Activated gamma-delta T cell treated with Interleukin-2 at 50 U/mL for 16 hours (primary cell): ENCODE measurements around the gene FGF6.

Source experiments
- DNase-seq: peaks from one replicate; pipeline ENCODE4 v3.0.0-alpha.2; 2020

The FGF6 gene

GRCh38 chr12:4446335-4446734, 720 bp upstream of the FGF6 start:
- DNase-seq: no peak

DNA sequence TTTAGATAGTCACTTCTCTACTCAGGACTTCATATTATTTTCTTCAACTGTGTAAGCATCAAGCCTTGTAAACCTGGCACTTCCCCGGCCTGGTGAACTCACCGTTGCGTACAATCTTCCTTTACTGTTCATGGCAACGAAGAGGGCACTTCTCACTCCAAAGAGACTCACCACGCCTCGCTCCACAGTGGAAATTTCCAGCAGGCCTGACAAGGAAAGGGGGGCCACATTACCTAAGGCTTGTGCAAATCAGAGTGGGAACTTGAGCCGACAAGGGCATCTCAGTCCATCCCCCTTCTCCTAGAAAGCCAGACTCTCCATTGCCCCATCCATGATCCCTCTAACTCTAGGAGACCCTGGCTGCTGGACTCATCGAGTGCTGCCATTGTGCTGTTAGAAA, 1.6 kb downstream of the FGF6 start:
- DNase-seq: no peak

GRCh38 chr12:4443616-4444015, 2.0 kb downstream of the FGF6 start:
- no peak for DNase-seq

- DNase-seq: no peak
These were observed 4.0 kb downstream of the FGF6 start for GRCh38 chr12:4441355-4442335.

DNA sequence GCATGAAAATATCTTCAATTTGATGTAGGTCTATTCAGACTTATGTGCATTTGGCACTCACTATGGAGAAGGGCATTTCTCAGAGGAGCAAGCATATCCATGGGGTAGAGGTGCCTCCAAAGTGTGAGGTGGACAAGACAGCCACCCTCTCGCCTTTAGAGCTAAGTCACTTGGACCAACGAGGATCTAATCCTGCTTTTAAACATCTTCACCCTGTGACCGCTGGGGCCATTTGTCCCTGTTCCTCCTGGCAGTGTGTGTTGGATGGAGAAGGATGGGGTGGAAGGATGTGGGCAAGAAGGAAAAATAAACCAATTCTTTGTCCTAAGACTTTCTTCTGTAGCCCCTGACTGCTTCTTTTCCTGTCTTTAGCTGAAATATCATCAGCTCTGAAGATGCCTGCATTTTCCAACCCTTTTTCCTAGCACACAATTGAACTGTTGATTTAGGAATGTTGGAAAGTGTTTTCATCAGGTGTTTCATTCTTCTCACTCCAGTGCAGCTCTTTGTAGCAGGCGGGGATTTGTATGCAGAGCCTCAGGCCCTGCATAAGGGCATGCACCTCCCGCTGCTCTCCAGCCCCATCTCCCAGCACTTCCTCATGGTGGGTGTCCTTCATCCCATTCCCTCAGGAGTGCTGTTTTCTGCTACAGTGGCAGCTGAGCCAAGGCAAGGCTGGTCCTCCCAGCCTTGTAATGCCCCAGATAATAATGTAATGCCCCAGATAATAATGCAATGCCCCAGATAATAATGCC, 5.3 kb downstream of the FGF6 start:
- DNase-seq: no peak

DNA sequence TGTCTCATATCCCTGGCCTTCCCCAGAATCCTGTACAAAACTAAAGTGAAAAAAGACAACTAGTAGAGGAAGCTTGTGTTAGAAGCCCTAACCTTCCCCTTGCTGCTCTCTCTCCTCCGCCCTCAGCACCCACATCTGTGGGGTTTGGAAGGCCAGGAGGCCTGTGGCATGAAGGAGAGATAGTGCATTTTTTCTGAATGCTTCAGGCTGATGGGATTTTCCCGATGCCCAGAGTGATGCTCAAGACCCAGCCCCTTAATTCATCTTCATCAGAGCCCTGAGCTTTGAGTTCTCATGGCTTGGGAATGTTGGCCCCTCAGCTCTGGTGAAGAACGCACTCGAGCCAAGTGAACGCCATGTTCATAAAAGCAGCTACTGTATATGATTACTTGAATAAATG, 5.9 kb downstream of the FGF6 start:
- DNase-seq: no peak

DNA sequence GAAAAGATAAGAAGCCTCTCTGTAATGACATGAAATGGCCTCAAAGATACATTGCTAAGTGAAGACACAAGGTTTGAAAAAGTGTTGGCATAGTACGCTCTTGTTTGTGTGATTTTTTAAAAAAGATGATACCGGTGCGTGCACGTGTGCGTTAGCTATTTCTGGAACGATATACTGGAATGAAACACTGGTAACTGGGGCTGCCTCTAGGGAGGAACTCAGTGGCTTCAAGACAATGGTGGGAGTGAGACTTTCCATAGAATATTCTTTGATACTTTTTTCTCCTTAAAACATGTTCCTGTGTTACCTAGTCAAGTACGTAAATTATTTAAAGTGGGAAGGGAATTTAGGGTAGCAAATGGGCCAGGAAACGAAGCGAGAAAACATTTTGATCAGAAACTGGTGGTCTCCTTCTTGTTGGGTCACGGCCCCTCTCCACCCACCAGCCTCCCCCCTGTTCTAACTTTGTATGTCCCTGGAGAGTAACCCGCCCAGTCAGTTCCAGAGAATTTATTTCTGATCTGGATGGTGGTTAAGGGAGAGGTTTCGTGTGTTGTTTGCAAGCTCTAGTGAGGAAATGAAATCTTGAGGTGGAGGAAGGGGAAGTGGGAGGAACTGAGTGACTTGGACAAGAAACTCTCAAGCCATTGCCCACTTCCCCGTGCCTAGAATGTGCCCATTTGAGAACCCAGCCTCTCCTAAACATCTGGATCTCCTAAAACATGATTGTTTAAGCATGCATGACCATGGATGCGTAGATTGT, 6.6 kb downstream of the FGF6 start:
- no peak for DNase-seq

- no peak for DNase-seq
These were observed 10.1 kb downstream of the FGF6 start for GRCh38 chr12:4435537-4435936.

GRCh38 chr12:4434706-4435425, 10.7 kb downstream of the FGF6 start:
- no peak for DNase-seq

DNA sequence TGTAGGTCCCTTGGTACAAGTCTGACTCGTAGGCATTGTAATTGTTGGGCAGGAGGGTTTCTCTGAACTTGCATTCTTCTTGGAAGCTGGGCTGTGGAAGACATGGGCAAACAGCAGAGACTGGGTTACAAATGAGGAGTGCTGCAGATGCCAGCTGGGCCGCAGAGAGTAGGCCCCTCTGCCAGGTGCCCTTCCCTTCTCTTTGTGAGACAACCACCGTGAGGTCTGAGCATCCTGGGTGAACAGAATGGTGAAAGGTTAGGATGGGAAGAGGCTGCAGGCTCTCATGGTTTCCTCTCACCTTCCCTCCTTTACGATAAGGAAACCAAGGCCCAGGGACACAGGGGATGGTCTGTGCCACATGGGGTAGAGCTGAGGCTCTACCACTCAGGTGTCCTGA, 11.3 kb downstream of the FGF6 start:
- DNase-seq: no peak

DNA sequence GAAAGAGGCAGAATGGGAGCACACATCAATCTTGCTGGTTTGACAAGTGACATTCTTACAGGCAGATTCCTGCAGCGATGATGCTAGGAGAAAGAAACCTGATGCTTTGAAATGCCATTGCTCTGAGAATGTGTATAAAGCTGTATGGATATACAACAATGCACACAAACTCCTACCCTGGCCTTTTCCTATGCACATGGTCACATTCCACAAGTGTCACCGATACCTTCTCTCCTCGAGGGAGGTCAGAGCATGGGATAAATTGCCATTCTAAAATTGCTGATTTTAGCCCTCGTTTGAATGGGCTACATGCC, 11.9 kb downstream of the FGF6 start:
- DNase-seq: no peak

DNA sequence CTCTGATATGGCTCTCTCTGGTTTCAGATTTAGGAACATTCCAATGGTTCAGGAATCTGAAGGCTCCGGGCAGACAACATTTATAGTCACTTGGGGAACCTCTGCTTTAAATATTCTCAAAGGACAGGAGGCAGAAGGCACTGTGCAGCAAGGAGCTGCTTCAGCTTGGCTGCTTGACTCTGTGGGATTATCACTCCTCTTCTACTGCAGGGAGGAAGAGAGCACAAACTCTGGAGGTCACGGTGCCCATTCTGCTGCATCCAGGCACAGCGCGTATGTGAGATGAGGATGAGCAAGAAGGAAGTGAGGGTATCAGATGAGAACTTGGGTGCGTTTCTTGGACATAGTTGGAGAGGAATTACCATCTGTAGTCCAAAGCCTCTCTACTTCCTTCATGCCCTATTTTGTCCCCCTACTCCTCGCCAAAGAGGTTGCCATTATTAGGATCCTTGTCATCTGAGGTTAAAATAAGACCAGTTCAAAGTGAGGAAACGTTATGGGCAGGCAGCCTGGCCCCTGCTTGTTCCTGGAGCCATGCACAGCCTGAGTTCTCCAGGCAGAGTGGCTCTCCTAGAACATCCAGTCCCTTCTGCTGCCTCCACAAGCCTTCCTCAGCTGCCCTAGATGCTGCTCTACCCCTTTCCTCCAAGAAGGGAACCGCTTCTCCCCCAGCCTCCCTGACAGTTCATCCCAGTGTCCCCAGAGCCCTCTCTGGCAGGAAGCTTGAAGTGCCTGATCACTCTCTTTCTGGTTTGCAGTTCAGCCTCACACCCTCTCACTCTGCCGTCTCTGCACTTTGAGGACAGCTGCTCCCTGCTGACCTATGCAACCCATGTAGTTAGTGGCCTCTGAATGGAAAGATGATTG, 12.5 kb downstream of the FGF6 start:
- DNase-seq: no peak

DNA sequence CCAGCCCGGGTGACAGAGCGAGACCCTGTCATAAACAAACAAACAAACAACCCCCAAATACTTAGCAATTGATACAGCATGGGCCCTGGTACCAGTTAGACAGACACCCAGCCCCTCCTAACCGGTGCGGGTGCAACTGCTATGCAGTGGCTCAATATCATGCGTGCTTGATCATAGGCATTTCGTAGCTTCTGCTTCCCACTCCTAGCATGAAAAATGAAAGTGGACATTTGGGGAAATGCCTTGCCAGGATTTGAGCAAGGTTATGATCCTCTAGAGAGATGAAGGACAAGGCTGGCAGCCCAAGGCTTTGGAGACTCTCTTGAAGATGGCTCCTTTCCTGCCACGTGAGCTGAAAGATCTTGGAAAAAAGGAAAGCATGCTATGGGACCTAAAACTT, 13.7 kb downstream of the FGF6 start:
- DNase-seq: no peak

- no peak for DNase-seq
These were observed 14.2 kb downstream of the FGF6 start for GRCh38 chr12:4431436-4431835.

GRCh38 chr12:4424422-4424821, 21.2 kb downstream of the FGF6 start:
- no peak for DNase-seq

DNA sequence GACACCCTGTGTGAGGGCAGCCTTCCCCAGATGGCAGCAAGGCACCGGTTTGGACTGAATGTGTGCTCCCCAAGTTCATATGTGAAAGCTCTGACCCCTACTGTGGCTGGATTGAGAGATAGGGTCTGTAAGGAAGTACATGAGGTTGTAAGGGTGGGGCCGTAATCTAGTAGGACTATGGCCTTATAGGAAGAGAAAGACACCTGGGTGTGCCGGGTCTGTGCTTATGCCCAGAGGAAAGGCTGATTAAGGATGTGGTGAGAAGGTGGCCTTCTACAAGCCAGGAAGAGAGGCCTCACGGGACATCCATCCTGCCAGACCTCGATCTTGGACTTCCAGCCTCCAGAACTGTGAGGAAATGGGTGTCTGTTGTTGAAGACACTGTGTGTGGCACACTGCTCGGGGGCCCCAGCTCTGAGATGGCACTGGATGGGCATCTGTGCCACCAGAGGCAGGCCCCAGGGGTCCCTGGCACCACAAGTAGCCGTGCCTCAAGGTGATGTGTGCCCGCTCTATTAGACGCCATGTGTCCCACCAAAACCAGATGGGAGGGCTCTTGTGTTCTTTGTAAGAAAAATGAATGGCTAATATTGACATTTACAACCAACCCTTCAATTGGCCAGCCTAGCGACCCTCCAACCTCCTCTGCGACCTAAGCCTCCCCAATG, 22.0 kb downstream of the FGF6 start:
- DNase-seq: no peak

- DNase-seq: no peak
These were observed 22.6 kb downstream of the FGF6 start for GRCh38 chr12:4422985-4423384.

GRCh38 chr12:4421590-4422031, 24.0 kb downstream of the FGF6 start:
- peak; percentile 21 for DNase-seq

- no peak for DNase-seq
These were observed 25.4 kb downstream of the FGF6 start for GRCh38 chr12:4420138-4420670.

GRCh38 chr12:4418913-4419312, 26.7 kb downstream of the FGF6 start:
- no peak for DNase-seq

DNA sequence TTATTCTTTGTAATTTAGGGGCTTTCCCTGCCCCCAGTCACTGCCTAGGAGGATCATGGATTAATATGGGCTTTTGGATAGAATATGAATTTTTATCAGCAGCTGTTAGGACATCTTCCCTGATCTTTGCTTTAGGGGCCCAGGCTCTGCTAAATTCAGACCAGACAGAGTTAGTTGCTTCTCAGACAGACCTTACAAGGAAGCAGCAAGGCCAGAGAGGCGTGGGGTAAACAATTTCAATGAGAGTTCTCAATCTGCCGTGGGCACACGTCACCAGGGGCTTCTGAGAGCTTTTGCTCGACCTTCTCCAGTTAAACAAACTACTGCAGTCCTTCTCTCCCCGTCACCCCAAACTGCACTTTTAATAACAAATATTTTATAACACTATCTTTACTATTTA, 27.7 kb downstream of the FGF6 start:
- no peak for DNase-seq
